Transverse colon (tissue), 4 donors: ENCODE results near the gene VPS4A. TPM values are rescaled to one million over a fixed set of nuclear protein-coding genes. Genes with fewer than 3 reads are reported as not detected.

Experiments used
- DNase-seq: peaks from one replicate; pipeline ENCODE4 v3.0.0-alpha.2; 2019
- H3K27ac ChIP-seq, 4 donors: fragments of 200-600 bp; sonication (generic); 2 replicates each; pipeline ENCODE4 v1.5.1; 2016 to 2018; ENCODE audit warnings: inconsistent platforms in 4 of 4
- H3K27me3 ChIP-seq: fragments of 200-600 bp; sonication (generic); 2 replicates; pipeline ENCODE4 v1.5.1; 2017; ENCODE audit warnings: inconsistent platforms
- H3K36me3 ChIP-seq, 4 donors: fragments of 200-600 bp; sonication (generic); 2 replicates each; pipeline ENCODE4 v1.5.1; 2017 to 2019; ENCODE audit warnings: inconsistent platforms in 4 of 4
- H3K4me1 ChIP-seq, 4 donors: fragments of 200-600 bp; sonication (generic); 2 replicates each; pipeline ENCODE4 v1.5.1; 2017 to 2020; ENCODE audit warnings: inconsistent platforms in 4 of 4
- H3K4me3 ChIP-seq, 4 donors: fragments of 200-600 bp; sonication (generic); 1 replicate in 1 of 4; 2 replicates in 3 of 4; pipeline versions ENCODE4 v1.5.1 to v1.6.1; 2017 to 2019; ENCODE audit warnings: inconsistent platforms in 4 of 4
- H3K9me3 ChIP-seq, 2 donors: fragments of 200-600 bp; sonication (generic); 2 replicates each; pipeline ENCODE4 v1.5.1; 2017 to 2019; ENCODE audit warnings: inconsistent platforms in 2 of 2
- EP300 ChIP-seq: sonication (generic); formaldehyde crosslinking; IDR thresholded peaks from one replicate; pipeline ENCODE4 v1.6.1; 2017; ENCODE audit warnings: antibody characterized with exemption, low read depth
- POLR2A ChIP-seq: fragments of 450-650 bp; IDR thresholded peaks from one replicate; pipeline ENCODE4 v1.6.1; 2016; ENCODE audit warnings: antibody characterized with exemption, mild to moderate bottlenecking, moderate library complexity
- POLR2AphosphoS5 ChIP-seq, 3 donors: sonication (generic); formaldehyde crosslinking; IDR thresholded peaks; one replicate each; pipeline ENCODE4 v1.6.1; 2016; ENCODE audit warnings: antibody characterized with exemption in 3 of 3
- WGBS, 2 donors: methylation state at CpG; one replicate each; pipeline ENCODE4 v1.1.5; 2018; ENCODE audit warnings: low coverage in 1 of 2; 5-methylcytosine and 5-hydroxymethylcytosine counted together
- in situ Hi-C, 4 donors: fragments of 200-750 bp; cut with MboI; loops; one replicate each; pipeline versions ENCODE4 v1.15.0 to v1.15.1; 2017; ENCODE audit warnings: low sequenced_read_pairs in 3 of 4, low pct_ligation_motif_present in 1 of 4, low pct_unique_long_range_greater_than_20kb in 1 of 4
- intact Hi-C: fragments of 100-400 bp; cut with DNase I; formaldehyde crosslinking; loops from one replicate; pipeline ENCODE4 v1.15.1; 2023; ENCODE audit warnings: low total_unique reads
- total RNA-seq, 4 donors: library from RNA; depleted of rRNA; stranded (reverse); fragments of >200 nt; gene quantifications; one replicate each; pipeline ENCODE4 v1.1.0, GENCODE V29; 2016
- TF ChIP-seq, protein P1 (sequence below), 5 experiments: fragments of 200-600 bp in 3 of 5; fragments of 450-650 bp in 2 of 5; sonication (generic) in 3 of 5; IDR thresholded peaks; 1 replicate in 2 of 5; 2 replicates in 3 of 5; pipeline ENCODE4 v1.5.1; 2016 to 2017; ENCODE audit warnings: antibody characterized with exemption in 5 of 5, inconsistent platforms in 3 of 5, mild to moderate bottlenecking in 2 of 5, moderate library complexity in 1 of 5

Gene VPS4A
- total RNA-seq, 4 donors from 2014 or later, result 11.9 to 151 (median 42.7) TPM

DNA sequence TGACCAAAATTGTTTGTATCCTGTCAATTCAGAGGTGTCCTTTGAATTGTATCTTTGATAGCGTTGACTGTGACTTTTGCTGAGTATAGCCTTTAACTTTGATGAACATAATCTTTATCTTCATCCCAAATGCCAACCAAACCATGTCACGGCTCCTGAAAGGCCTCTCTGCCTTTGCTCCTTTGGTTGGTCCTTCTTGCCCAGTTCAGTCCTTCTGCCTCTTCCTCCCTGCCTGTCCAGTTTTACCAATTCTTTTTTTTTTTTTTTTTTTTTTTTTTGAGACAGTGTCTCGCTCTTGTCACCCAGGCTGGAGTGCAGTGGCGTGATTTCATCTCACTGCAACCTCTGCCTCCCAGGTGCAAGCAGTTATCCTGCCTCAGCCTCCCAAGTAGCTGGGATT is 12.9 kb upstream of the VPS4A start:
- no peak for DNase-seq
- no peak for TF ChIP-seq EP300
- TF ChIP-seq POLR2AphosphoS5 (IDR thresholded peaks at IDR 0.05), result no peak
- TF ChIP-seq, protein P1, sequence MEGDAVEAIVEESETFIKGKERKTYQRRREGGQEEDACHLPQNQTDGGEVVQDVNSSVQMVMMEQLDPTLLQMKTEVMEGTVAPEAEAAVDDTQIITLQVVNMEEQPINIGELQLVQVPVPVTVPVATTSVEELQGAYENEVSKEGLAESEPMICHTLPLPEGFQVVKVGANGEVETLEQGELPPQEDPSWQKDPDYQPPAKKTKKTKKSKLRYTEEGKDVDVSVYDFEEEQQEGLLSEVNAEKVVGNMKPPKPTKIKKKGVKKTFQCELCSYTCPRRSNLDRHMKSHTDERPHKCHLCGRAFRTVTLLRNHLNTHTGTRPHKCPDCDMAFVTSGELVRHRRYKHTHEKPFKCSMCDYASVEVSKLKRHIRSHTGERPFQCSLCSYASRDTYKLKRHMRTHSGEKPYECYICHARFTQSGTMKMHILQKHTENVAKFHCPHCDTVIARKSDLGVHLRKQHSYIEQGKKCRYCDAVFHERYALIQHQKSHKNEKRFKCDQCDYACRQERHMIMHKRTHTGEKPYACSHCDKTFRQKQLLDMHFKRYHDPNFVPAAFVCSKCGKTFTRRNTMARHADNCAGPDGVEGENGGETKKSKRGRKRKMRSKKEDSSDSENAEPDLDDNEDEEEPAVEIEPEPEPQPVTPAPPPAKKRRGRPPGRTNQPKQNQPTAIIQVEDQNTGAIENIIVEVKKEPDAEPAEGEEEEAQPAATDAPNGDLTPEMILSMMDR (IDR thresholded peaks at IDR 0.05), result no peak
- no peak for TF ChIP-seq POLR2A
- 98 to 100% methylated on average over 2 to 4 of the region's 4 CpGs for WGBS, 2 donors
- Histone ChIP-seq H3K27ac (no peak overlapping the region), H3K9me3 (no peaks in the 10 kb centered on the region), H3K4me3 (no peak overlapping the region), H3K36me3 (peaks cover 0 to 20% (median 9%) of the 10 kb centered on the region in 4 donors), H3K27me3 (no peaks in the 10 kb centered on the region), H3K4me1 (no peaks in the 10 kb centered on the region)
- intact Hi-C loops (no loop called here), in situ Hi-C loops (loop anchor here in 1 of 4 donors (25.0 kb wide), 1 partner anchor 411 kb away; no protein-coding TSS in a partner anchor)

DNA sequence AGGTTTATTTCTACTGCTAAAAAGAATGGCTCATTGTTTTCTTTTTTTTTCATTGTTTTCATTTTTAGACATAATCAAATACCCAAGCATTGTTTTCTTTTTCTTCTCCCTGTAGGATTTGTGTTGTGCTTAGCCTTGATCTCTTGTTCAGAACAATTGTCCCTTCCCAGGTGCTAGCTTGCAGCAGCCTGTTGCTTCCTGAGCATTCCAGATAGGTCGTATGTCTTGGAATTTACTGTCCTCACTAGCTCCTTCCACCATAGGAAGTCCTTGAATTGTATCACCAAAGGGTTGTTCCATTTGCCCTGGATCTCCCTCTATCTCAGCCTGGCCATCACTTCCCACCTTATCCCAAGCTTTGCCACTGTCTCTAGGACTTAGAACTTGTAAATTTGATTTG is 10.0 kb upstream of the VPS4A start:
- Histone ChIP-seq H3K27me3 (no peaks in the 10 kb centered on the region), H3K4me1 (no peaks in the 10 kb centered on the region), H3K4me3 (no peak overlapping the region), H3K9me3 (no peaks in the 10 kb centered on the region), H3K36me3 (peaks cover 0 to 22% (median 10%) of the 10 kb centered on the region in 4 donors), H3K27ac (no peak overlapping the region)
- TF ChIP-seq POLR2AphosphoS5 (IDR thresholded peaks at IDR 0.05), result no peak
- TF ChIP-seq POLR2A, result no peak
- TF ChIP-seq EP300, result no peak
- TF ChIP-seq, protein P1 (IDR thresholded peaks at IDR 0.05), result no peak
- intact Hi-C loops (no loop called here), in situ Hi-C loops (no loop called here)
- WGBS, 2 donors, result 45 to 81% methylated on average over 1 of the region's 1 CpG
- no peak for DNase-seq

DNA sequence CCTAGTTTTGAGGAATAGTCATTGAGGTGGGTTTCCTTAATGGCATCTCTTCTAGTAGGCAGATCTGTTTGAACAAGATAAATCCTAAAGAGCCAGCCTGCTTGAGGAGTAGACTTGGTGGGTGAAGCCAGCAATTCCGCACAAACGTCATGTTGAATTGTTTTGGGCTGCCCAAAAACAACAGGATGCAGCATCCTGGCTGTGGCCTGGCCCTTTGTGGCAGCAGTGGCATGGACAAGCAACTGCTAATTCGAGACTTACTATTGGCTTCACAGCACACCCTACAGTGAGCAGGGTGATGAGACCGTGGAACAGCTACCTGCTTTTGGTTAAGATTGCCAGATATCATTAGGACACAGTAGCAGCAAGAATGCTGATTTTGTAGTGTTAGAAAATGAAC is 9.3 kb upstream of the VPS4A start:
- intact Hi-C loops, result no loop called here
- Histone ChIP-seq H3K36me3 (peaks cover 0 to 22% (median 10%) of the 10 kb centered on the region in 4 donors), H3K4me3 (no peak overlapping the region), H3K27me3 (no peaks in the 10 kb centered on the region), H3K27ac (no peak overlapping the region), H3K9me3 (no peaks in the 10 kb centered on the region), H3K4me1 (no peaks in the 10 kb centered on the region)
- TF ChIP-seq POLR2A, result no peak
- no peak for TF ChIP-seq EP300
- TF ChIP-seq, protein P1 (IDR thresholded peaks at IDR 0.05), result no peak
- no peak for TF ChIP-seq POLR2AphosphoS5 (IDR thresholded peaks at IDR 0.05)
- in situ Hi-C loops, result no loop called here
- WGBS, 2 donors, result 60 to 88% methylated on average over 1 to 4 of the region's 4 CpGs
- no peak for DNase-seq

DNA sequence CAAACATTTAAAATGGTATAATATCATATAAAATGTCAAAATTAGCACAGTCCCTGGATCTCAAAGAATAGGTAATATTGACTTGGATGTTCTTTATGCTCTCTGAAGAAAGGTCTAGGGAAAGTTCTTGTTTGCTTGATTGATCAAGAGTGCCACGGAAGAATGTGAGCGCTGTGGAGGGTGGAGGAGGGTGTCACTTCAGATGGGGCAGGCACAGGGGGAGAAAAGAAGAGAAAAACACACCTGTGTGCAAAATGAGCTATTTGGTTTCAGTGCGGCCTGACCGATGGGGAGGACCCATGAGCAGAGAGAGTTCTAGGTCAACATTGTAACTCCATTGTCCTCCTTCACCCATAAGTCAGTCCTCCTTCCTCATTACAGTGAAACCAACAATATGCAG is 8.8 kb upstream of the VPS4A start:
- Histone ChIP-seq H3K27ac (no peak overlapping the region), H3K27me3 (no peaks in the 10 kb centered on the region), H3K9me3 (no peaks in the 10 kb centered on the region), H3K4me1 (no peaks in the 10 kb centered on the region), H3K36me3 (peaks cover 0 to 22% (median 10%) of the 10 kb centered on the region in 4 donors), H3K4me3 (no peak overlapping the region)
- in situ Hi-C loops (no loop called here), intact Hi-C loops (no loop called here)
- 91 to 95% methylated on average over 4 of the region's 4 CpGs for WGBS, 2 donors
- no peak for DNase-seq
- TF ChIP-seq POLR2AphosphoS5 (IDR thresholded peaks at IDR 0.05) (no peak), EP300 (no peak), POLR2A (no peak)
- TF ChIP-seq, protein P1 (IDR thresholded peaks at IDR 0.05), result no peak
